HG03159 (cell line): ENCODE results near the gene ALG9.
"Not testable (repeated sequence)": the region's sequence is repeated elsewhere in the genome, so short reads cannot be mapped to it uniquely, and the experiment has no call there.

Experiments
- ATAC-seq: cut with Tn5 transposase; IDR thresholded peaks from one replicate; pipeline ENCODE4 v1.9.1; 2021; ENCODE audit warnings: mild to moderate bottlenecking, moderate library complexity; ENCODE audit not compliant: unreplicated experiment

ALG9 gene

DNA sequence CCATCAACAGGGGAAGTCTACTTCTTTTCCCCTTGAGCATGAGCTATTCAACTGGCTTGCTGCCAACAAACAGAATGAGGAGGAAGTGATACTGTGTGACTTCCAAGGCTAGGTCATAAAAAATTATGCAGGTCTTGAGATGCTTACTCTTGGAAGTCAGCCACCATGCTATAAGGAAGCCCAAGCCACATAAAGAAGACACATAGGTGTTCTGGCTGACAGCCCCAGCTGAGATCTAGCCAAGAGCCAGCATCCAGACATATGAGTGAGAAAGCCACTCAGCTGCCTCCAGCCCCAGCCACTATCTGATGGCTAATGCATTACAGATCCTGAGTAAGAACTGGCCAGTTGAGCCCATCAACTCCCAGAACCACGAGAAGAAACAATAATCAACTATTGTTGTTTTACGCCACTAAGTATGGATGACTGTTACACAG is 74.2 kb downstream of the ALG9 start:
- ATAC-seq: no peak

DNA sequence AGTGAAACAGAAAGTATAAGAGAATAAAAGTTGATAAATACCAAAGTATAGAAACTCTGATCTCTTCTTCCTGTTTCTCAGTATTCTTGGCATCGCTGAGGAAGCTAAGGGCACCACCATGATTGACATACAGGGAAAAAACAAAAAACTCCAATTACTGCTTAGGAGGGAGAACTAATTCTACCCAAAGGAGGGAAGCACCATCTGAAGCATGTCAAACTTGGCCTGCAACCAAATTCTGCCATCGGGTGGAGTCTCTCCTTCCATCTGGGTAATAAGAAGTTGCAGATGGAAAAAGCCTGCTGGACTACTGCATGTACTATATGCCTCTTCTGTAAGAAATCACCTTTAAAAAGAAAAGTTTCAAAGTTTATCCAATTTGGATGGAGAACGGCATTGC is 74.7 kb downstream of the ALG9 start:
- ATAC-seq: no peak

DNA sequence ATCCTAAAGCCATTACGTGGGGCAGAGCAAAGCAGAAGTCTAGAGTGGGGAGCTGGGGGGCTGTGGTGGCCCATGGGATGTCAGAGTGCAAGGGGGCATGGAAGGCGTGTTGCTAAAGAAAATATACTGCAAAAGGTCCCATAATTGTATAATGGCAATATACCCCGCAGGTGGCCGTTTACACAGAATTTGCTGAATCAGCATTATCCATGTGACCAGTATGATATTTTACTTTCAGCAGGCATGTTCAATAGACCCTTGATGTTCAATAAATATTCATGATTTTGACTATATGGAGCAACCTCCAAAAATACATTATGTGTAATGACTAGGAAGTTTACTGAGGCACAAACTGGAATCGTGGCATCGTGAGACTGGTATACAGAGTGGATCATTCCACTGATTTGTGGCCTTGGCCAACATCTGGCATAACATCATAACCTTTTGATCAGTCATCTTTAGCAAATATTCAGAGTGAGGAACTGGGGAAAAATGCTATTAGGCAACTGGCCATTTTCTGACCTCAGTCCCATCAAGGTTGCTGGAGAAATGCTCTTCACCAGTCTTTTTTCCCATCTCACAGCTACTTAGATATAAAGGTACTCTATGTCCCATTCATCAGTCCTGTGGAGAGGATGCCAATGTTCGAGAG is 75.9 kb downstream of the ALG9 start:
- ATAC-seq: no peak

DNA sequence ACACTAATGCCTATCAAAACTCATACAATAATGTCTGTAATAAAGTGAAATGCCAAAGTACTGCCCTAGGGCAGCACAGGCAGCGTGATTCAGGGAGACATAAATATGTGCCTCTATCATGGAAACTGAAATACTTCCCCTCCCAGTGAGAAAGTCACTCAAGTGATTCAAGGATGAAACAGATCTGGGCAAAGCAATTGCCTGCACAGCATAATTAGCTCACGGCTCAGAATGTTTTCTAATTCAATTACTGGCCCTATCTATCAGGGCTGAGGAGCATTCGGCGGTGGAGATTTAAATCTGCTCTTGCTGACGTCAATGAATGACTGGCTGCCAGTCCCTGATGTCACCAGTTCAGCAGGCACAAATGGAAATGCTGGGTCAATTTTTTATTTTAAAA is 77.5 kb downstream of the ALG9 start:
- ATAC-seq: no peak

DNA sequence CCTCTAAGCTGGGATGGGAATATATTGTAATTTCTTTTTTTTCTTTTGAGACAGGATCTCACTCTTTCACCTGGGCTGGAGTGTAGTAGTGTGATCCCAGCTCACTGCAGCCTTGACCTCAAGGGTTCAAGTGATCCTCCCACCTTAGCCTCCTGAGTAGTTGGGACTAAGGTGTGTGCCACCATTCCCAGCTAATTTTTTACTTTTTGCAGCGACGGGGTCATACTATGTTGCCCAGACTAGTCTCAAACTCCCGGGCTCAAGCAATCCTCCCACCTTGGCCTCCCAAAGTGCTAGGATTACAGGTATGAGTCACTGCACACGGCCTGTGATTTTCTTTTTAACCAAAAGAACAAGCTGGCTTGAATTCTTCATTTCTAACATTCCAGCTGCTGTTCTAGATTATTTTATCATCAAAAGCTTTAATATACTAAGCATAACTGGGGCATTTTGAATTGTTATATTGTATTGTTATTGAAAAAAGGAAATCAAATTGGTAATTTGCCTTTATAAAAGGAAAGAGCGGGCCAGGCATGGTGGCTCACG is 78.4 kb downstream of the ALG9 start:
- no peak for ATAC-seq

DNA sequence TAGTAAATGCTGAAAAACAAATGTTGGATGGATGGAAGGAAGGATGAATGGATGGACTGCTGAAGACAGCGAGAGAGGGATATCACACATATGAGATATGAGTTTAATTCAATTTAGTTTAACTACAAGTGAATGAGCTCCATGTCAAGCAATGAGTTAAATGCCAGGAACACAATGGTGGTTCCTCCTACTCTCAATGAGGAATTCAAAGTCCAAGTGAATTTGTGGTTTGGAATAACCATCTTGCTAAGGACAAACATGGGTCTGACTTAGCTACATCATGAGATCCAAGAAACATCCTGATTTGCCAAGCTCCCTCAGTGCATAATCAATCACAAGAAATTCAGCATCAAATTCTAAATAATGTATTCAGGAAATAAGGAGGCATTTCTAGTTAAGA is 79.1 kb downstream of the ALG9 start:
- ATAC-seq: no peak

DNA sequence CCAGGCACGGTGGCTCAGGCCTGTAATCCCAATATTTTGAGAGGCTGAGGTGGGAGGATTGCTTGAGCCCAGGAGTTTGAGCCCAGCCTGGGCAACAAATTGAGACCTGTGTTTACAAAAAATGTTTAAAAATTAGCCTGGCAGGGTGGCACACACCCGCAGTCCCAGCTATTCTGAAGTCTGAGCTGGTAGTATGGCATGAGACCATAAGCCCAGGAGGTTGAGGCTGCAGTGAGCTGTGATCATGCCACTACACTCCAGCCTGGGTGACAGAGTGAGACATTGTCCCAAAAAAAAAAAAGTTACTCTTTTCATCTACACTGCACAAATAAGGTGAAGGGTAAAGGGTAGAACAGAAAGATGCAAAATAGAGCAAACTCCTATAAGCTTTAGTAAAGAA is 82.9 kb downstream of the ALG9 start:
- no peak for ATAC-seq

DNA sequence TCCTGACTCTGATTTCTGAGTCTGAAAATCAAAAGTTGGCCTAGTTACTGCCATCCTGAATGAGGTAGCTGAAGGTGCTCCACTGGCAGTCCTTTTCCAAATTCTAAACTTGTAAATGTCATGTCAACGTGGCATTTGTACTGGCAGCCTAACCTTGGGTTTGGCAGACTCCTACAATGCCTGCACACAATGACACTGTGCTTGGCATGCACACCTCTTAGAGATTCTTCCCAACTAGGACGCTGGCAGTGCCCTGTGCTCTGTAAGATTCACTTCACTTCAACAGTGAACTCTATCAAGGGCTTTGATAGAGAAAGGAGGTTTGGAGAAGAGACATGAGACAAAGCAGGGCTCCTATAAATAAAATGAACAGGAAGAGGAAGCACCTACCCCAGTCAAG is 83.3 kb downstream of the ALG9 start:
- no peak for ATAC-seq

DNA sequence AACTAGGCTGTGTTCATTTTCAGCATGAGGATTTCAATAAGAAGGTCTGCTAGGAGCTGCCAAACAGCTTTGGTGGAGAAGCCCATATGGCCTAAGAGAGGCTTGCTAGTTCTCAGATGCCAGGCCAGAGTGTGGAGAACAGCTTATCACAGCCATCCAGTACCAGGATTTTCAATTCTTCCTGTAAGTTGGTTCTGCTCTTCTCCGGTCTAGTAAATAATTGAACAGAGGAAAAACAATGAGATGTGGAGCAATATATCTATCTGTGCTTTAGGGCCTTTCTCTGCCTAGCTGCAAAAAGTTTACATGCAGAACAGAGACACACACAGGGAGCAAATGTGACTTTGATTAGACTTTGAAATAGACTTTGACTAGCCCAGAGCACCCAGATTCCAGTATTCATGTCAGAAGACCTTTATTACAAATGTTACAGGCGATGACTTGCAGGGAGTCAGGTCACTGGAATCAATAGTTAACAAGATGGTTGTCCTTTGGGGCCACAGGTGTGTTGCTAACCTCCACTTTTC is 85.4 kb downstream of the ALG9 start:
- no peak for ATAC-seq

DNA sequence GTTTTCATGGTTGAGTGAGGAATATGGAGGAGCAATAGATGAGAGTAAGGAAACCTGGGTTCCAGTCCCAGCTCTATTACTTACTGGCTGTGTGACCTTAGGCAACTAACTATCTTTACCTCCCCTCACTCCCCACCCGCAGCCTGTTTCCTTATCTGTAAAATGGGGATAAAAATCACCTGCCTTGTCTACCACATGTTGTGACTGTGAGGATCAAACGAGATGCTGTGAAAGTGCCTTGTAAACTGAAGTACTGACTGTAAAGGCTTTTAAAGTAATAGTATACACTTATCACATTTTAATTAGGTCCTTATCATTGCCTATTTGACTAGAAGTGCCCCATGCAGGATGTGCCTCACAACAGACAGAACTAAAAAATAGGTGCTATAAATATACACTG is 86.3 kb downstream of the ALG9 start:
- no peak for ATAC-seq

DNA sequence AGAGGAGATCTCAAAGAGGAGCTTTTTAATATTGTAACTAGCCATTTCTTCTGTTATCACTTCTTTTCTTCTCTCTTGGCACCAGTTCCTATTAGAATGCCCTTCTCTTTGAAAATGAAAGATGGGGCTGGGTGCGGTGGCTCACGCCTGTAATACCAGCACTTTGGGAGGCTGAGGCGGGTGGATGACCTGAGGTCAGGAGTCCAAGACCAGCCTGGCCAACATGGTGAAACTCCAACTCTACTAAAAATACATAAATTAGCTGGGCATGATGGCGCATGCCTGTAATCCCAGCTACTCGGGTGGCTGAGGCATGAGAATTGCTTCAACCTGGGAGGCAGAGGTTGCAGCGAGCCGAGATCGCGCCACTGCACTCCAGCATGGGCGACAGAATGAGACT is 87.1 kb downstream of the ALG9 start:
- ATAC-seq: not testable (repeated sequence)

DNA sequence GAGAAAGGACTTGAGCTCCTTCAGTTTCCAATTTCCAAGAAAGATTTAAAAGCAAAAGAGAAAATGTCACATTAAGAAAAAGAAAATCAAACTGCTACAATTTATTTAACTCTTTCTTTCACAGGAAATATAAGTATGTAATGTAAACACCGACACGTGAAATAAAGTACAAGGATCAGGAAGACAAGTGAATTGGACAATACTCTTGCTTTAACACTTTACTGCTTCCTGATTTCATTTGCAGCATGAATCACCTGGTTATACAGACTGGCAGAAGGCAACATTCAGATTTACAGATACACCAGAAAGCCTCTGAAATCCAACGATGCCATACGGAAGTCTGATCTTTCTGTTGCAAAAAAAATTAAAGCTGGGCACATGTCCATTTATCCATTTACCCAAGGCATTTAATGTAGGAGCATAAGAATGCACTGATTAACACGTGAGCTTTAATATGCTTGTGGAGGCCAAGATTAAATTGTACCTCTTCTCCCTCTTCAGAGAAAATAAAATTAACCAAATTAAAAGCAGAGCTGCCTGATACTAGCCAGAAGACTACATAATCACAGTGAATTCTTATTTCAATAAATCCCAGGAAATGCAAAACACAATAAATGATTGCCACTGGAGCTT is 89.2 kb downstream of the ALG9 start:
- no peak for ATAC-seq

DNA sequence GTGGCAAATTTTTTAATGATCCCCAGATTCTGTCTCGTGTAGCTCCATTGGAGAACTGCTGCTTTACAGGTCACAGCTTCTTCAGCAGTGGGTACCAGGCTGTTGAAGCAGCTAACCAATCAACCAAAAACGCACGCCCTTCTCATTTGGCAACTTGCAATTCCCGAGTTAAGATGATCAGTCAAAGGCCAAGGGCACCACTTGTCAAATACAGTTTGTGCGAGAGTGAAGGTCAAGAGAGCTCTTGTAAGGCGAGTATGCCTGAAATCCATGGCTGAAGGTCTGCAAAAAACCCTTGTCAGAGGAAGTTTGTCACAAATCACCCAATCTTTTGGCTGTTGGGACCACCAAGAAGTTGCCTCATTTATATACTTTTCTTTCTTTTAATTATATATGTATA is 92.3 kb downstream of the ALG9 start:
- no peak for ATAC-seq

DNA sequence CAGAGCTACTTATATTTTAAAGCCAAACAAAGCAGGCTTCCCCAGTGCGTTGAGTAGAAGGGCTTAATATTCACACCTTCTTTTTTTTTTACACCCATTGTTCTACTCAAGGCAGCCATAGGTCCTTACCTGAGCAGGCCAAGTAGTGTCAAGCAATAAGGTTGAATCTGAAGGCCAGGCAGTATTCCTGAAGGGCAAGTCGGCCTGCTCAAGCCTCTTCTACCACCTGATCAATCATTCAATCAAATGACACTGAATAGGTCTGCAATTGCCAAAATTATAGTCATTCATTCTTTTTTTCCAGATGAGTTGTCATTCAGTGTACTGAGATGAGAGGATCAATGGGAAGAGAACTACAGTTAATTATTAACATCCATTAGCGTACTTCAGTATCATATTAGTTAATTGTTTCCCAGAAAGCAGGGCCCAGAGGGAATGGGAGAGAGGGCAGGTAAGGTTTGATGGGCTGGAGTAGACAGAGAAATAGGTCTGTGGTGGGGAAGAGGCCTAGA is 93.3 kb downstream of the ALG9 start:
- ATAC-seq: no peak

DNA sequence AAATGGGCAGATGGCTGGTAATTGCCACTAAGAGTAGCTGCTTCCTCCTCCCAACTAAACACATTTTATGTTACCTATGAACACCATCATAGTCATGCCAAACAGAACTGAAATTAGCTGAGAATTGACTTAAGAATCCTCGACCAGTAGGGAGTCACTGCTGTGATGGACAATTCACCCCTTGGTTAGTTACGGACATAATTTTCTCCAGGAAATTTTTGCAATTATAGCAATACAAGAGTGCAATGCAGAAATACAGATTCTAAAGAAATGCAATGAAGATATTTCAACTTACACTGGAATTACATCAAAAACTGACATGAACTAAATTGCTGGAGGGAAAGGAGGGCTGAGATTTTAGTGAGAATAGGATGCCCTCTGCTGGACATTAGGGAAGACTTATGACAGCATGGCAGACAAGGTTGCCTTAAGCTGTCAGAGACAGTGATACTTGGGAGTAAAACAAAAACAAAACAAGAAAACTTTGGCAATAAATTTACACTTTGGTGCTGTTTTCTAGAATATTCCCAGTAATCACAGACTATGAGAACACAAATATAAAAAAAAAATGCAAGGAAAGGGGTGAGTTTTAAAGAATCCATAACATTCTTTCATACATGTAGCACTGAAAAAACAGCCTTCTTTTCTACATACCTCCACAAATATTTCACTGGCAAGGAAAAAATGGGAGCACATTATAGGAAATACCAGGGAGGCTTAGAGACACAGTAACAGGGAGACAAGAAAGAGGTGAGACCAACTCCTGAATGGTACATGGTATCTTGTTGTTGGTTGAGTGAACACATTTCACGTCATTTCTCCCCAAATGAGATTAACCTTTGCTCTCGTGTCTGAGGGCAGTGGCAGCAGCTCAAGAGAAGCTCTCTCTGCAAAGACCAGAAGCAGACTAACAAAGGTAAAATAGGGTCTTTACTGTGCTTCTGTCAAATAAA is 94.0 kb downstream of the ALG9 start:
- peak; percentile 55 for ATAC-seq

DNA sequence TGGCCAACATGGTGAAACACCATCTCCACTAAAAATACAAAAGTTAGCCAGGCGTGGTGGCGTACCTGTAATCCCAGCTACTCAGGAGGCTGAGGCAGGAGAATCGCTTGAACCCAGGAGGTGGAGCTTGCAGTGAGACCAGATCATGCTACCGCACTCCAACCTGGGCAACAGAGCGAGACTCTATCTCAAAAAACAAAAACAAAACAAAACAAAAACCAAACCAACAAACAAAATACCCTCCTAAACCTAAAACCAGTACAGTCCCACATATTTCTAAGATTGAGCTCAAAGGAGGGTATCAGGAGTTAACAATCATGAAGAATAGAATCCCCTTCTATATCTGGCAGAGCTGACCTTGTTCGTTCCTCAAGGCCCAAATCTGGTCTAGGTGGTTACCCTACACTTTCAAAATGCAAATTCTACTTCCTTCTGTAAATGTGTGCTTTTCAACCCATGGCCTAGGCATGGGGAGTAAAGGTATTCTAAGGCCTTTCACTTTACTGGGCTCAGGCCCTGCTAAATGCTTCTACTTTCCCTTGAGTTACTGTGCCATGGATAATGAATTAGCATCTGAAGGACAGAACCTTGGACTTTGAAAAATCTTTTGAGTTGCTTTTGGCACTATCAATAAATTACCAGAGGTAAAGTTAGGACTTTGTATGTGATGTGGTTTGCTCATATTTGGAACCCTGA is 94.8 kb downstream of the ALG9 start:
- ATAC-seq: peak; percentile 94

DNA sequence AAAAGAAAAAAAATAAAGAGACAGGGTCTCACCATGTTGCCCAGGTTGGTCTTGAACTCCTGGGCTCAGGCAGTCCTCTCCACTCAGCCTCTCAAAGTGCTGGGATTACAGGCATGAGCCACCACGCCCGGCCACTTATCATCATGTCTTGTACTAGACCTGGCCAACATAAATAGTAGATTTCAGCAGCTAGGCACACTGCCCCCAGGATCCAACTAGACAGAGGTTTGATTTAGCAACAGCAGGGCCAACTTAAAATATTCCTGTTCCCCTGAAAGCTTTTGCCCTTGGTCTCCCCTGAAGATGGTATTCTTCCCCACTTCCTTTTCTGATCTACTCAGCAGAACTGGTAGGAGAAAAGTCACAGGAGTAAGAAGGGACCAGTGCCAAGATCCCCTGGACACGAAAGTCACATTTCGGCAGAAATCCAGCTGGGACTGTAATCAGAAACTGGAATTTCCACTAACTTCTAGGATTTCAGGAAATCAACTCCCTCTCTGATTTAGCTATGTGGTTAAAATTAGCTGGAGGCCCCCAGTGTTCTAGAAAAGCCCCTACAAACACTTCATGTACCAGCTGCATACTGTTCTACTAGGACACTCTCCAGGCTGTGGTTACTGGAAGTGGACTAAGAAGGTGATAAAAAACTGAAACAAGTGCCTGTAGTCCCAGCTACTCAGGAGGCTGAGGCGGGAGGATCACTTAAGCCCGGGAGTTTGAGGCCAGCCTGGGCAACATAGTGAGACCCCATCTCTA is 96.2 kb downstream of the ALG9 start:
- no peak for ATAC-seq

DNA sequence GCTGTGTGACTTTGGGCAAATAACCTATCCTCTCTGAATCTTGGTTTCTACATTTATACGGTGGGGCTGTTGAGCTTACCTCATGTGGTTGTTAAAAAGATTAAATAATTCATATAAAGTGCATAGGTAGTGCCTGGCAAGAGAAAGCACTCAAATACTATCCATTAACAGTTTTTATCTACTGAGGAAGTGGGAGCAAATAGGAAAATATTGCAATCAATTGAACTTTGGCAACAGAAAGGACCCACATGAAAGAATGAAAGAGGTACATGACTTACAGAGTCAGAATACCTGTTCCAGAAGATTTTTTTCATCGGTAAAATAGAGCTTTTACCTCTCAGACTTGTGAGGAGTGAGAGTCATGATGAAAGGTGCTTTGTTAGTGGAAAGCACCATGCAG is 98.8 kb downstream of the ALG9 start:
- no peak for ATAC-seq

DNA sequence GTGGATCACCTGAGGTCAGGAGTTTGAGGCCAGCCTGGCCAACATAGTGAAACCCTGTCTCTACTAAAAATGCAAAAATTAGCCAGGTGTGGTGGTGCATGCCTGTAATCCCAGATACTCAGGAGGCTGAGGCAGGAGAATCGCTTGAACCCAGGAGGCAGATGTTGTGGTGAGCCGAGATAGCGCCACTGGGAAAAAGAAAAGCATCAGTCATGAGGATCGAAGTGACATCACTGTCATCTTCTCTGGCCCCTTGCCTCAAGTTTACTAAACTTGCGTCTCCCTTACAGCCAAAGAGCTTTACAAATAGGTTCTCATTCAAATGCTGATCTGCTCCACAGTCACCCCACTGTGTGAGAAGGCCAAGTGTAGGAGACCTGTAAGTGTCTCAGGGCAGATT is 100.2 kb downstream of the ALG9 start:
- not testable (repeated sequence) for ATAC-seq
